ENCODE measurements around the gene CLCN3.

Gene CLCN3

DNA sequence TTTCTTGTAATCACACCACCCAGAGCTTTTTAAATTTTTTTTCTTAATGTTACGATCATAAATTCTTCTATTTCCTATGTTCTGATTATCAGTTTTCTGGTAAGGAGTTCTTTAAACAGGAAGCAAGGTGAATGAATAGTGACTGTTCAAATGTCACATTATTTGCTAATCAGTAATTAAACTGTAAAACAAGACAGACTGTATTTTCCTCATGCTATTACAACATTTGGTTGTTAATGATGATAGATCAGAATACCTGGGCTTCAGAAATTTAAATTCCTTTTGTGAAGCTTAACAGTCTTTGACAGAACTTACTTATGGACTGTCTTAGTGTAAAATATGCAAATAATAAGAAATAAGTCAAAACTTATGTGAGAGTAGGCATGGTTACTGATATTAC, 41.4 kb downstream of the CLCN3 start:
- no peak for DNase-seq (ENCODE audit: low read depth)
- no peak for TF ChIP-seq CTCF (conservative IDR thresholded peaks at IDR 0.05; ENCODE audit: low read length)
- no peak overlapping the region for H3K4me3 ChIP-seq (ENCODE audit: low read length)

DNA sequence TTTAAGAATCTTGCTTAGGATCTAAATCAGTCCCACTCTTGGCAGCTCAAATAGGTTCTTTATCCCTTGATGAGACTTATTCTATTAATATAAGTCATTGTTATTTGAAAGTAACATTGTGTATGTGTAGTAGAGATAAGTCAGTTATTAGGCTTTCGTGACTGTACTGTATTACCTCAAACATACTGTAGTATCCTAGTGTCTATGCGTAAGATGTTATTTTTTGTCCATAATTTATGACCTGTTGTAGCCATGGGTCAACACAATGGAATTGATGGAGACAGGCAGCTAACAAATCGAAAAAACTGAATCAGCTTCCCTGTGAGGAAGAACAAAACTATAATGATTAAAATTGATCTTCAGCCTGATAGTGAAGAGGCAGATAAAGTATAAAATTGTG, 41.8 kb downstream of the CLCN3 start:
- no peak overlapping the region for H3K4me3 ChIP-seq (ENCODE audit: low read length)
- TF ChIP-seq CTCF (conservative IDR thresholded peaks at IDR 0.05; ENCODE audit: low read length) = no peak
- no peak for DNase-seq (ENCODE audit: low read depth)

GRCh38 chr4:169663402-169663801, 43.0 kb downstream of the CLCN3 start:
- TF ChIP-seq CTCF (conservative IDR thresholded peaks at IDR 0.05; ENCODE audit: low read length) = no peak
- DNase-seq (ENCODE audit: low read depth) = no peak
- H3K4me3 ChIP-seq (ENCODE audit: low read length) = no peak overlapping the region

DNA sequence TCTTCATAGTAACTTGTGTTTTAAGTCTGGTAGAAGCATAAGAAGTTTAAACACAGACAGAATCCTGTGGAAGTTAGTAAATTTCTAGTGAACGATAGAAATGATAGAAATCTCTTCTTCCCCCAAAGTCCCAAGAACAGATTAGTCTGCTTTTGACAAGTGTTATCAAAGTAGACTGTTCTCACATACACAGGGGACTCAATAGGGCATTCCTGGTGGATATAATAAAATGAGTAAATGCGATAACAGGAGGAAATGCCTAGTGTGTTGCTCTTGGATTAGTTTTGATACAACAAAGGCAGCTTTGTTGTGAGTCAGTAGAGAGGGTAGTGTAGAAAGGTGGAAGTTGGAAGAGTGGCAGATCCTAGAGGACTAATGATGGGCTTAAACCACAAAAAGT, 43.5 kb downstream of the CLCN3 start:
- no peak overlapping the region for H3K4me3 ChIP-seq (ENCODE audit: low read length)
- no peak for DNase-seq (ENCODE audit: low read depth)
- TF ChIP-seq CTCF (conservative IDR thresholded peaks at IDR 0.05; ENCODE audit: low read length) = no peak

DNA sequence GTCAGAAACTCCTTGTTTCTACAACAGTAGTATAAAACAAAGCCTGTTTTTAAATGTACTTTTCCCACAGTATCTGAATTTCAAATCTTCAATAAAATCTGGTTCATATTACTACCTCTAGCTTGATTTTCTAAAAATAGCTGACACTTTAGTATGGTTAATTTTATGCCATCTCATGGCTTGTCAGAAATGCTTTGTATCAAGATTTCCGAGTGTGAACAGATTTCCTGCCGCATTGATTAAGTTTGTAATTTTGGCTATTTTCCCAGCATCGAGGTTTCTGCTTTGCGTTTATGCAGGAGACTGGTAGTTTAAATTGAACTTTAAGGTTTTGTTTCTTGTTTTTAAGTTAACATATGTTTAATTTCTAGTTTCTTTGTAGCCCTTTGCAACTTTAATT, 44.2 kb downstream of the CLCN3 start:
- H3K4me3 ChIP-seq (ENCODE audit: low read length) = no peak overlapping the region

GRCh38 chr4:169665046-169665737, 44.8 kb downstream of the CLCN3 start:
- DNase-seq (ENCODE audit: low read depth) = no peak
- H3K4me3 ChIP-seq (ENCODE audit: low read length) = no peak overlapping the region
- TF ChIP-seq CTCF (conservative IDR thresholded peaks at IDR 0.05; ENCODE audit: low read length) = no peak

More for the DNA sequence above, 44.2 kb downstream of the CLCN3 start:
- TF ChIP-seq CTCF (conservative IDR thresholded peaks at IDR 0.05; ENCODE audit: low read length) = no peak
- peak; percentile 18 for DNase-seq (ENCODE audit: low read depth)

DNA sequence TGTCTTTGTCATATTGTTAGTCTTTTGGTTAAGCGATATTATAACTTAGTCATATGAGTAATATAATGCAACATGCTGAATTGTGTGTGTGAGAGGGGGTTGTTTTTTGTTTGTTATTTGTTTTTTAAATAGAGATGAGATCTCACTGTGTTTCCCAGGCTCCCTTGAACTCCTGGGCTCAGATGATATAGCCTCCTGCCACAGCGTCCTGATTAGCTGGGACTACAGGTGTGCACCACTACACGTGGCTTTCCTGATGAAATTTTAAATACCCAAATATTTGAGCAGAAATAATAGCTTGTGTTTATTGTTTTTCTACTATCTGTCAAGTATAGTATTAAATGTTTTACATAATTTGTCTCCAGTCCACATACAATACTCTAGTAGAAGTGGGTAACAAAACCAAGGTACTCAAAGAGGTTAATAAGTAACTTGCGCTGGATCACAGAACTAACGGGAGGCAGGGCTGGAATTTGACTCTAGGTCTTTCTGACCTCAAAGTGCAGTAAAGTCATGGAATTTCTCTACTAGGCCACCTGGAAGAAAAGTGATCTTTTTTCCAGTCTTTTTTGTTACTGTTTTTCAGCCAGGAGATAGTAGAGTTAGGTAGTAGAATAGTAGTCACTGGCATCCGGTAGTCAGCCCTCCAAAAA, 47.8 kb downstream of the CLCN3 start:
- no peak for DNase-seq (ENCODE audit: low read depth)
- TF ChIP-seq CTCF (conservative IDR thresholded peaks at IDR 0.05; ENCODE audit: low read length) = no peak
- H3K4me3 ChIP-seq (ENCODE audit: low read length) = no peak overlapping the region

Data from AG10803 (cell line).